ENCODE results near the gene EXOSC2.

Gene EXOSC2

DNA sequence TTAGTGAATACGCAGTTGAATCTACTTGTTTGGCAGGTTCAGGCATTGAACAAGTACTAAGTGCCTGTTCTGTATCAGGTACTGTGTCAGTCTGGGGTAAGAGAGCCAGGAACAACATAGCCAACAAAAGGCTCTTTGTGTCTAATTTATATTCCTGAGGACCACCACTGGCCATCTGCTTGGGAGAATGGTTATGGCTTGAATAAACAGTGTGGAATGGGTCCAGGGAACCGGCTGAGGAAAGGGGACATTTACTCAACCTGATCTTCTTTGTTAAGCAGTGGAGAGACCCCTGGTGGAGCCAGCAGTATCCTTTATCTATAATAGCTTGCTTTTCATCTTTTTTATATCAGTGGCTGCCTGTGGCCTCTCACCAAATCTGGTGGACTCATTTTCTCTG lies 38.6 kb downstream of the EXOSC2 start:
- TF ChIP-seq EZH2phosphoT487 (conservative IDR thresholded peaks at IDR 0.05; ENCODE audit: low read length) (no peak), CTCF (IDR thresholded peaks at IDR 0.05; ENCODE audit: insufficient read depth, low read length, poor library complexity, severe bottlenecking) (no peak)
- H3K79me2 ChIP-seq (ENCODE audit: insufficient read depth, low read length): 0 out of 2 replicates have a peak, but pooled peaks cover 5% of the 10 kb centered on the region
- no peak overlapping the region for H2AFZ ChIP-seq (ENCODE audit: low read depth, low read length, severe bottlenecking)
- H3K27ac ChIP-seq (ENCODE audit: low read depth, low read length): no peak overlapping the region
- no peaks in the 10 kb centered on the region for H4K20me1 ChIP-seq (ENCODE audit: low read depth, low read length)
- H3K4me3 ChIP-seq (ENCODE audit: insufficient read depth, low read length, poor library complexity, severe bottlenecking): no peak overlapping the region
- H3K9me2 ChIP-seq (replicated peaks; ENCODE audit: insufficient read depth, low read length): no peaks in the 10 kb centered on the region
- H3F3A ChIP-seq (ENCODE audit: insufficient read depth): no peaks in the 10 kb centered on the region
- no peak overlapping the region for H3K4me2 ChIP-seq (ENCODE audit: low read depth, low read length, poor library complexity, severe bottlenecking)
- H3K36me3 ChIP-seq (ENCODE audit: low read length): no peaks in the 10 kb centered on the region
- H3K9ac ChIP-seq (ENCODE audit: low read length): no peak overlapping the region
- H3K9me3 ChIP-seq (ENCODE audit: insufficient read depth, low read length): no peaks in the 10 kb centered on the region
- H3K27me3 ChIP-seq (ENCODE audit: low read length): no peaks in the 10 kb centered on the region

DNA sequence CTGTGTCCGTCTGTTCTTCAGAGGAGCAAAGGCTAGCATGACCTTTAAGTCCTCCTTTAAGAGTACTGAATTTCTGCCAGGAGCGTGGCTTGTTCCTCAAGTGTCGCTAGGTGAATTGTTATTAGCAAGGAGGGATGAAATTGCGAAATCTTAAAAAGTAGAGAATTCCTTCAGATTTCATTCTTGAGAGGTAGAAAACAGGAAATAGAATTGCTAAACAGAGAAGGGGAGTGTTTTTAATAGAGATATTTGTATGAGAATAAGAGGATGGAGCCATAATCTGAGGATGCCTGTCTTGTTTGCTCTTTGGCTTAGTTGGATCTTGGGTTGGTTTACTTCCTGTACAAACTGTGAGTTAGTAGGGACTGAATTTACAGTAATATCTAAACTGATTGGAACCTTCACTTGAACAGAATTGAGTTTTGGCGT lies 39.2 kb downstream of the EXOSC2 start:
- no peaks in the 10 kb centered on the region for H3K27me3 ChIP-seq (ENCODE audit: low read length)
- no peaks in the 10 kb centered on the region for H4K20me1 ChIP-seq (ENCODE audit: low read depth, low read length)
- H3K9me2 ChIP-seq (replicated peaks; ENCODE audit: insufficient read depth, low read length): no peaks in the 10 kb centered on the region
- no peak overlapping the region for H2AFZ ChIP-seq (ENCODE audit: low read depth, low read length, severe bottlenecking)
- no peak overlapping the region for H3K4me2 ChIP-seq (ENCODE audit: low read depth, low read length, poor library complexity, severe bottlenecking)
- H3K79me2 ChIP-seq (ENCODE audit: insufficient read depth, low read length): 0 out of 2 replicates have a peak, but pooled peaks cover 5% of the 10 kb centered on the region
- no peaks in the 10 kb centered on the region for H3K36me3 ChIP-seq (ENCODE audit: low read length)
- H3K4me3 ChIP-seq (ENCODE audit: insufficient read depth, low read length, poor library complexity, severe bottlenecking): no peak overlapping the region
- no peak overlapping the region for H3K27ac ChIP-seq (ENCODE audit: low read depth, low read length)
- H3K9ac ChIP-seq (ENCODE audit: low read length): no peak overlapping the region
- TF ChIP-seq EZH2phosphoT487 (conservative IDR thresholded peaks at IDR 0.05; ENCODE audit: low read length) (no peak), CTCF (IDR thresholded peaks at IDR 0.05; ENCODE audit: insufficient read depth, low read length, poor library complexity, severe bottlenecking) (no peak)
- H3K9me3 ChIP-seq (ENCODE audit: insufficient read depth, low read length): no peaks in the 10 kb centered on the region
- H3F3A ChIP-seq (ENCODE audit: insufficient read depth): no peaks in the 10 kb centered on the region

- Histone ChIP-seq H3K9ac (ENCODE audit: low read length) (no peak overlapping the region), H3K9me3 (ENCODE audit: insufficient read depth, low read length) (no peaks in the 10 kb centered on the region)
These were observed 42.0 kb downstream of the EXOSC2 start for GRCh38 chr9:130735566-130735965.

More at GRCh38 chr9:130735566-130735965, 42.0 kb downstream of the EXOSC2 start:
- H3K79me2 ChIP-seq (ENCODE audit: insufficient read depth, low read length): 0 out of 2 replicates have a peak, but pooled peaks cover 5% of the 10 kb centered on the region
- TF ChIP-seq EZH2phosphoT487 (conservative IDR thresholded peaks at IDR 0.05; ENCODE audit: low read length): no peak
- no peak for TF ChIP-seq CTCF (IDR thresholded peaks at IDR 0.05; ENCODE audit: insufficient read depth, low read length, poor library complexity, severe bottlenecking)
- H3K9me2 ChIP-seq (replicated peaks; ENCODE audit: insufficient read depth, low read length): no peaks in the 10 kb centered on the region
- no peaks in the 10 kb centered on the region for H3K36me3 ChIP-seq (ENCODE audit: low read length)
- H4K20me1 ChIP-seq (ENCODE audit: low read depth, low read length): no peaks in the 10 kb centered on the region
- no peak overlapping the region for H2AFZ ChIP-seq (ENCODE audit: low read depth, low read length, severe bottlenecking)
- H3K27ac ChIP-seq (ENCODE audit: low read depth, low read length): no peak overlapping the region
- H3K27me3 ChIP-seq (ENCODE audit: low read length): no peaks in the 10 kb centered on the region
- H3F3A ChIP-seq (ENCODE audit: insufficient read depth): no peaks in the 10 kb centered on the region
- no peak overlapping the region for H3K4me2 ChIP-seq (ENCODE audit: low read depth, low read length, poor library complexity, severe bottlenecking)
- H3K4me3 ChIP-seq (ENCODE audit: insufficient read depth, low read length, poor library complexity, severe bottlenecking): no peak overlapping the region

All from SU-DHL-6 (cell line).